HT-29 (cell line): ENCODE data around the gene SPATA19. TPM values are rescaled to one million over a fixed set of nuclear protein-coding genes. Genes with fewer than 3 reads are reported as not detected.

Experiments
- total RNA-seq: library from RNA; depleted of rRNA; stranded (reverse); fragments of >200 nt; shearing (Covaris generic); gene quantifications from 2 replicates; pipeline ENCODE4 v1.2.3, GENCODE V29; 2014; rRNA removed

The SPATA19 gene
- total RNA-seq, 1 experiment from 2014 or later: not detected

Other genes with a start within 250 kb of the SPATA19 start
- 5.6 TPM in 2 replicates for gene IGSF9B, start 111.5 kb upstream of the SPATA19 start, total RNA-seq
- gene JAM3, start 223.6 kb upstream of the SPATA19 start, total RNA-seq: not detected in 2 replicates